SK-N-SH treated with all-trans-retinoic acid at 6 μM for 48 hours (cell line): ENCODE data around the gene CXCL8.

Experiments
- ATAC-seq: fragments of 200-7000 bp; cut with Tn5 transposase; 3 replicates; pipeline ENCODE4 v1.9.1; 2020; ENCODE audit warnings: mild to moderate bottlenecking, moderate library complexity
- ARNTL ChIP-seq: fragments of 450-650 bp; formaldehyde crosslinking; IDR thresholded peaks from 2 replicates; pipeline ENCODE4 v1.5.0; 2020; ENCODE audit warnings: low read depth, mild to moderate bottlenecking, moderate library complexity, borderline replicate concordance
- BACH2 ChIP-seq: fragments of 250-450 bp; sonication (Bioruptor Pico); IDR thresholded peaks from 2 replicates; pipeline ENCODE4 v1.9.0; 2021; ENCODE audit warnings: mild to moderate bottlenecking, borderline replicate concordance
- CSDC2 ChIP-seq: fragments of 250-450 bp; sonication (Bioruptor Pico); IDR thresholded peaks from 2 replicates; pipeline ENCODE4 v1.5.0; 2020; ENCODE audit warnings: mild to moderate bottlenecking, moderate library complexity
- ISL1 ChIP-seq: fragments of 250-450 bp; sonication (Bioruptor Pico); IDR thresholded peaks from 2 replicates; pipeline ENCODE4 v2.1.2; 2022; ENCODE audit warnings: mild to moderate bottlenecking, moderate library complexity
- OSR1 ChIP-seq: fragments of 250-450 bp; sonication (Bioruptor Pico); IDR thresholded peaks from 2 replicates; pipeline ENCODE4 v1.8.0; 2022; ENCODE audit warnings: moderate library complexity, mild to moderate bottlenecking, inconsistent platforms
- RARB ChIP-seq: fragments of 250-450 bp; sonication (Bioruptor Pico); IDR thresholded peaks from 2 replicates; pipeline ENCODE4 v1.8.0; 2021; ENCODE audit warnings: mild to moderate bottlenecking, moderate library complexity
- TOX ChIP-seq: fragments of 250-450 bp; sonication (Bioruptor Pico); IDR thresholded peaks from 2 replicates; pipeline ENCODE4 v1.8.0; 2021; ENCODE audit warnings: mild to moderate bottlenecking, moderate library complexity, borderline replicate concordance
- ZC3H10 ChIP-seq: fragments of 250-450 bp; sonication (Bioruptor Pico); IDR thresholded peaks from 2 replicates; pipeline ENCODE4 v1.5.1; 2021; ENCODE audit warnings: mild to moderate bottlenecking, moderate library complexity
- ZFP3 ChIP-seq: fragments of 250-450 bp; sonication (Bioruptor Pico); IDR thresholded peaks from 2 replicates; pipeline ENCODE4 v1.5.0; 2020; ENCODE audit warnings: mild to moderate bottlenecking, moderate library complexity
- ZNF70 ChIP-seq: fragments of 450-650 bp; formaldehyde crosslinking; IDR thresholded peaks from 2 replicates; pipeline ENCODE4 v1.5.0; 2020; ENCODE audit warnings: mild to moderate bottlenecking, moderate library complexity
- ZNF8 ChIP-seq: fragments of 450-650 bp; formaldehyde crosslinking; IDR thresholded peaks from 2 replicates; pipeline ENCODE4 v1.5.0; 2020; ENCODE audit warnings: mild to moderate bottlenecking, moderate library complexity
- TF ChIP-seq, protein P1 (sequence below): fragments of 250-450 bp; sonication (Bioruptor Pico); IDR thresholded peaks from 2 replicates; pipeline ENCODE4 v1.8.0; 2021; ENCODE audit warnings: low read depth, mild to moderate bottlenecking, moderate library complexity, borderline replicate concordance
- TF ChIP-seq, protein P2 (sequence below): fragments of 250-450 bp; sonication (Bioruptor Pico); IDR thresholded peaks from 2 replicates; pipeline ENCODE4 v1.8.0; 2020; ENCODE audit warnings: mild to moderate bottlenecking, moderate library complexity, borderline replicate concordance
- TF ChIP-seq, protein P3 (sequence below): fragments of 250-450 bp; sonication (Bioruptor Pico); IDR thresholded peaks from 2 replicates; pipeline ENCODE4 v1.5.1; 2020; ENCODE audit warnings: low read depth, mild to moderate bottlenecking, moderate library complexity
- TF ChIP-seq, protein P4 (sequence below): fragments of 250-450 bp; sonication (Bioruptor Pico); IDR thresholded peaks from 2 replicates; pipeline ENCODE4 v1.5.0; 2020; ENCODE audit warnings: mild to moderate bottlenecking, moderate library complexity

CXCL8 gene

DNA sequence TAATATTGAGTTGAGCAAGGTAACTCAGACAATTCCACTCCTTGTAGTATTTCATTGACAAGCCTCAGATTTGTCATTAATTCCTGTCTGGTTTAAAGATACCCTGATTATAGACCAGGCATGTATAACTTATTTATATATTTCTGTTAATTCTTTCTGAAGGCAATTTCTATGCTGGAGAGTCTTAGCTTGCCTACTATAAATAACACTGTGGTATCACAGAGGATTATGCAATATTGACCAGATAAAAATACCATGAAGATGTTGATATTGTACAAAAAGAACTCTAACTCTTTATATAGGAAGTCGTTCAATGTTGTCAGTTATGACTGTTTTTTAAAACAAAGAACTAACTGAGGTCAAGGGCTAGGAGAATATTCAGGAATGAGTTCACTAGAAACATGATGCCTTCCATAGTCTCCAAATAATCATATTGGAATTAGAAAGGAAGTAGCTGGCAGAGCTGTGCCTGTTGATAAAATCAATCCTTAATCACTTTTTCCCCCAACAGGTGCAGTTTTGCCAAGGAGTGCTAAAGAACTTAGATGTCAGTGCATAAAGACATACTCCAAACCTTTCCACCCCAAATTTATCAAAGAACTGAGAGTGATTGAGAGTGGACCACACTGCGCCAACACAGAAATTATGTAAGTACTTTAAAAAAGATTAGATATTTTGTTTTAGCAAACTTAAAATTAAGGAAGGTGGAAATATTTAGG lies 821 bp downstream of the CXCL8 start:
- TF ChIP-seq TOX (CRISPR knock-in tag), result 0 out of 2 replicates have a peak, but pooled peaks have one; percentile 9
- no peak for TF ChIP-seq OSR1 (CRISPR knock-in tag)
- no peak for ATAC-seq

DNA sequence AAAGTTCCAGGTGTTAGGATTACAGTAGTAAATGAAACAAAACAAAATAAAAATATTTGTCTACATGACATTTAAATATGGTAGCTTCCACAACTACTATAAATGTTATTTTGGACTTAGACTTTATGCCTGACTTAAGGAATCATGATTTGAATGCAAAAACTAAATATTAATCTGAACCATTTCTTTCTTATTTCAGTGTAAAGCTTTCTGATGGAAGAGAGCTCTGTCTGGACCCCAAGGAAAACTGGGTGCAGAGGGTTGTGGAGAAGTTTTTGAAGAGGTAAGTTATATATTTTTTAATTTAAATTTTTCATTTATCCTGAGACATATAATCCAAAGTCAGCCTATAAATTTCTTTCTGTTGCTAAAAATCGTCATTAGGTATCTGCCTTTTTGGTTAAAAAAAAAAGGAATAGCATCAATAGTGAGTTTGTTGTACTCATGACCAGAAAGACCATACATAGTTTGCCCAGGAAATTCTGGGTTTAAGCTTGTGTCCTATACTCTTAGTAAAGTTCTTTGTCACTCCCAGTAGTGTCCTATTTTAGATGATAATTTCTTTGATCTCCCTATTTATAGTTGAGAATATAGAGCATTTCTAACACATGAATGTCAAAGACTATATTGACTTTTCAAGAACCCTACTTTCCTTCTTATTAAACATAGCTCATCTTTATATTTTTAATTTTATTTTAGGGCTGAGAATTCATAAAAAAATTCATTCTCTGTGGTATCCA lies 1.6 kb downstream of the CXCL8 start:
- ATAC-seq, result no peak
- TF ChIP-seq, protein P1, sequence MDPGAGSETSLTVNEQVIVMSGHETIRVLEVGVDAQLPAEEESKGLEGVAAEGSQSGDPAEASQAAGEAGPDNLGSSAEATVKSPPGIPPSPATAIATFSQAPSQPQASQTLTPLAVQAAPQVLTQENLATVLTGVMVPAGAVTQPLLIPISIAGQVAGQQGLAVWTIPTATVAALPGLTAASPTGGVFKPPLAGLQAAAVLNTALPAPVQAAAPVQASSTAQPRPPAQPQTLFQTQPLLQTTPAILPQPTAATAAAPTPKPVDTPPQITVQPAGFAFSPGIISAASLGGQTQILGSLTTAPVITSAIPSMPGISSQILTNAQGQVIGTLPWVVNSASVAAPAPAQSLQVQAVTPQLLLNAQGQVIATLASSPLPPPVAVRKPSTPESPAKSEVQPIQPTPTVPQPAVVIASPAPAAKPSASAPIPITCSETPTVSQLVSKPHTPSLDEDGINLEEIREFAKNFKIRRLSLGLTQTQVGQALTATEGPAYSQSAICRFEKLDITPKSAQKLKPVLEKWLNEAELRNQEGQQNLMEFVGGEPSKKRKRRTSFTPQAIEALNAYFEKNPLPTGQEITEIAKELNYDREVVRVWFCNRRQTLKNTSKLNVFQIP, result no peak
- TF ChIP-seq CSDC2 (CRISPR knock-in tag), result no peak

DNA sequence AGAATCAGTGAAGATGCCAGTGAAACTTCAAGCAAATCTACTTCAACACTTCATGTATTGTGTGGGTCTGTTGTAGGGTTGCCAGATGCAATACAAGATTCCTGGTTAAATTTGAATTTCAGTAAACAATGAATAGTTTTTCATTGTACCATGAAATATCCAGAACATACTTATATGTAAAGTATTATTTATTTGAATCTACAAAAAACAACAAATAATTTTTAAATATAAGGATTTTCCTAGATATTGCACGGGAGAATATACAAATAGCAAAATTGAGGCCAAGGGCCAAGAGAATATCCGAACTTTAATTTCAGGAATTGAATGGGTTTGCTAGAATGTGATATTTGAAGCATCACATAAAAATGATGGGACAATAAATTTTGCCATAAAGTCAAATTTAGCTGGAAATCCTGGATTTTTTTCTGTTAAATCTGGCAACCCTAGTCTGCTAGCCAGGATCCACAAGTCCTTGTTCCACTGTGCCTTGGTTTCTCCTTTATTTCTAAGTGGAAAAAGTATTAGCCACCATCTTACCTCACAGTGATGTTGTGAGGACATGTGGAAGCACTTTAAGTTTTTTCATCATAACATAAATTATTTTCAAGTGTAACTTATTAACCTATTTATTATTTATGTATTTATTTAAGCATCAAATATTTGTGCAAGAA lies 2.3 kb downstream of the CXCL8 start:
- no peak for ATAC-seq

DNA sequence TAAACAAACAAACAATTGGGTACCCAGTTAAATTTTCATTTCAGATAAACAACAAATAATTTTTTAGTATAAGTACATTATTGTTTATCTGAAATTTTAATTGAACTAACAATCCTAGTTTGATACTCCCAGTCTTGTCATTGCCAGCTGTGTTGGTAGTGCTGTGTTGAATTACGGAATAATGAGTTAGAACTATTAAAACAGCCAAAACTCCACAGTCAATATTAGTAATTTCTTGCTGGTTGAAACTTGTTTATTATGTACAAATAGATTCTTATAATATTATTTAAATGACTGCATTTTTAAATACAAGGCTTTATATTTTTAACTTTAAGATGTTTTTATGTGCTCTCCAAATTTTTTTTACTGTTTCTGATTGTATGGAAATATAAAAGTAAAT lies 2.9 kb downstream of the CXCL8 start:
- no peak for ATAC-seq
- TF ChIP-seq ZC3H10 (CRISPR knock-in tag) (no peak), RARB (CRISPR knock-in tag) (no peak), CSDC2 (CRISPR knock-in tag) (no peak), OSR1 (CRISPR knock-in tag) (no peak)
- TF ChIP-seq, protein P2, sequence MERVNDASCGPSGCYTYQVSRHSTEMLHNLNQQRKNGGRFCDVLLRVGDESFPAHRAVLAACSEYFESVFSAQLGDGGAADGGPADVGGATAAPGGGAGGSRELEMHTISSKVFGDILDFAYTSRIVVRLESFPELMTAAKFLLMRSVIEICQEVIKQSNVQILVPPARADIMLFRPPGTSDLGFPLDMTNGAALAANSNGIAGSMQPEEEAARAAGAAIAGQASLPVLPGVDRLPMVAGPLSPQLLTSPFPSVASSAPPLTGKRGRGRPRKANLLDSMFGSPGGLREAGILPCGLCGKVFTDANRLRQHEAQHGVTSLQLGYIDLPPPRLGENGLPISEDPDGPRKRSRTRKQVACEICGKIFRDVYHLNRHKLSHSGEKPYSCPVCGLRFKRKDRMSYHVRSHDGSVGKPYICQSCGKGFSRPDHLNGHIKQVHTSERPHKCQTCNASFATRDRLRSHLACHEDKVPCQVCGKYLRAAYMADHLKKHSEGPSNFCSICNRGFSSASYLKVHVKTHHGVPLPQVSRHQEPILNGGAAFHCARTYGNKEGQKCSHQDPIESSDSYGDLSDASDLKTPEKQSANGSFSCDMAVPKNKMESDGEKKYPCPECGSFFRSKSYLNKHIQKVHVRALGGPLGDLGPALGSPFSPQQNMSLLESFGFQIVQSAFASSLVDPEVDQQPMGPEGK (CRISPR knock-in tag), result no peak

More for the DNA sequence above, 2.3 kb downstream of the CXCL8 start:
- TF ChIP-seq ZNF70 (CRISPR knock-in tag) (no peak), ZNF8 (CRISPR knock-in tag) (no peak), ARNTL (CRISPR knock-in tag) (no peak), ISL1 (CRISPR knock-in tag) (no peak)
- TF ChIP-seq, protein P3, sequence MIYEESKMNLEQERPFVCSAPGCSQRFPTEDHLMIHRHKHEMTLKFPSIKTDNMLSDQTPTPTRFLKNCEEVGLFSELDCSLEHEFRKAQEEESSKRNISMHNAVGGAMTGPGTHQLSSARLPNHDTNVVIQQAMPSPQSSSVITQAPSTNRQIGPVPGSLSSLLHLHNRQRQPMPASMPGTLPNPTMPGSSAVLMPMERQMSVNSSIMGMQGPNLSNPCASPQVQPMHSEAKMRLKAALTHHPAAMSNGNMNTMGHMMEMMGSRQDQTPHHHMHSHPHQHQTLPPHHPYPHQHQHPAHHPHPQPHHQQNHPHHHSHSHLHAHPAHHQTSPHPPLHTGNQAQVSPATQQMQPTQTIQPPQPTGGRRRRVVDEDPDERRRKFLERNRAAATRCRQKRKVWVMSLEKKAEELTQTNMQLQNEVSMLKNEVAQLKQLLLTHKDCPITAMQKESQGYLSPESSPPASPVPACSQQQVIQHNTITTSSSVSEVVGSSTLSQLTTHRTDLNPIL, result no peak
- TF ChIP-seq, protein P4, sequence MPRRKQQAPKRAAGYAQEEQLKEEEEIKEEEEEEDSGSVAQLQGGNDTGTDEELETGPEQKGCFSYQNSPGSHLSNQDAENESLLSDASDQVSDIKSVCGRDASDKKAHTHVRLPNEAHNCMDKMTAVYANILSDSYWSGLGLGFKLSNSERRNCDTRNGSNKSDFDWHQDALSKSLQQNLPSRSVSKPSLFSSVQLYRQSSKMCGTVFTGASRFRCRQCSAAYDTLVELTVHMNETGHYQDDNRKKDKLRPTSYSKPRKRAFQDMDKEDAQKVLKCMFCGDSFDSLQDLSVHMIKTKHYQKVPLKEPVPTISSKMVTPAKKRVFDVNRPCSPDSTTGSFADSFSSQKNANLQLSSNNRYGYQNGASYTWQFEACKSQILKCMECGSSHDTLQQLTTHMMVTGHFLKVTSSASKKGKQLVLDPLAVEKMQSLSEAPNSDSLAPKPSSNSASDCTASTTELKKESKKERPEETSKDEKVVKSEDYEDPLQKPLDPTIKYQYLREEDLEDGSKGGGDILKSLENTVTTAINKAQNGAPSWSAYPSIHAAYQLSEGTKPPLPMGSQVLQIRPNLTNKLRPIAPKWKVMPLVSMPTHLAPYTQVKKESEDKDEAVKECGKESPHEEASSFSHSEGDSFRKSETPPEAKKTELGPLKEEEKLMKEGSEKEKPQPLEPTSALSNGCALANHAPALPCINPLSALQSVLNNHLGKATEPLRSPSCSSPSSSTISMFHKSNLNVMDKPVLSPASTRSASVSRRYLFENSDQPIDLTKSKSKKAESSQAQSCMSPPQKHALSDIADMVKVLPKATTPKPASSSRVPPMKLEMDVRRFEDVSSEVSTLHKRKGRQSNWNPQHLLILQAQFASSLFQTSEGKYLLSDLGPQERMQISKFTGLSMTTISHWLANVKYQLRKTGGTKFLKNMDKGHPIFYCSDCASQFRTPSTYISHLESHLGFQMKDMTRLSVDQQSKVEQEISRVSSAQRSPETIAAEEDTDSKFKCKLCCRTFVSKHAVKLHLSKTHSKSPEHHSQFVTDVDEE (CRISPR knock-in tag), result no peak

DNA sequence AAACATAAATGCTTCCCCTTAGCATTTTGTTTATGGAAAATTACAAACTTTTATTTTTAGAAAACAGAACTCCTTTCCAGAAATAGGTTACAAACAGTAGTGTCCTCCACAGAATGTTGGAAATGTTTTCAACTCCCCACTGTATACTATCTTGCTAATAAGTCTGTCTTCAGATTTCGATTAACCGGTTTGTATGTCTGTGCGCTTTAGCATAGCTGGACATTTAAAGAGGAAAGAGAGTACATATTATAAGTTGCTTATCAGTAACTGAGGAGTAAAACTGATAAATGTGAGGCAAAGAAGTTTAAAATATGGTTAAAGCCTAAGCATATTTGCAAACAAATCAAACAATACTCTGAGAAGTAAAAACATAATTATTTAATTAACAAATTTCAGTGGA lies 3.4 kb downstream of the CXCL8 start:
- TF ChIP-seq, protein P4 (CRISPR knock-in tag), result no peak
- TF ChIP-seq ZFP3 (no peak), BACH2 (no peak)
- ATAC-seq, result no peak
